Coronary artery (tissue), 2 donors: ENCODE data around the gene SLC16A7.
A peak's percentile ranks its signal among the peaks of the same experiment; 100 is the strongest.

Experiments used
- DNase-seq: peaks from one replicate; pipeline ENCODE4 v3.0.0-alpha.2; 2017; ENCODE audit warnings: low spot score
- H3K27ac ChIP-seq, 2 donors: fragments of 200-600 bp; sonication (generic); one replicate each; pipeline ENCODE4 v1.5.1; 2016 to 2019
- H3K4me3 ChIP-seq: fragments of 200-600 bp; sonication (generic); 2 replicates; pipeline ENCODE4 v1.5.1; 2016; ENCODE audit warnings: mild to moderate bottlenecking, moderate library complexity
- TF ChIP-seq, protein P1 (sequence below): fragments of 200-600 bp; sonication (generic); IDR thresholded peaks from one replicate; pipeline ENCODE4 v1.5.1; 2019; ENCODE audit warnings: antibody characterized with exemption

SLC16A7 gene, protein sequence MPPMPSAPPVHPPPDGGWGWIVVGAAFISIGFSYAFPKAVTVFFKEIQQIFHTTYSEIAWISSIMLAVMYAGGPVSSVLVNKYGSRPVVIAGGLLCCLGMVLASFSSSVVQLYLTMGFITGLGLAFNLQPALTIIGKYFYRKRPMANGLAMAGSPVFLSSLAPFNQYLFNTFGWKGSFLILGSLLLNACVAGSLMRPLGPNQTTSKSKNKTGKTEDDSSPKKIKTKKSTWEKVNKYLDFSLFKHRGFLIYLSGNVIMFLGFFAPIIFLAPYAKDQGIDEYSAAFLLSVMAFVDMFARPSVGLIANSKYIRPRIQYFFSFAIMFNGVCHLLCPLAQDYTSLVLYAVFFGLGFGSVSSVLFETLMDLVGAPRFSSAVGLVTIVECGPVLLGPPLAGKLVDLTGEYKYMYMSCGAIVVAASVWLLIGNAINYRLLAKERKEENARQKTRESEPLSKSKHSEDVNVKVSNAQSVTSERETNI

DNA sequence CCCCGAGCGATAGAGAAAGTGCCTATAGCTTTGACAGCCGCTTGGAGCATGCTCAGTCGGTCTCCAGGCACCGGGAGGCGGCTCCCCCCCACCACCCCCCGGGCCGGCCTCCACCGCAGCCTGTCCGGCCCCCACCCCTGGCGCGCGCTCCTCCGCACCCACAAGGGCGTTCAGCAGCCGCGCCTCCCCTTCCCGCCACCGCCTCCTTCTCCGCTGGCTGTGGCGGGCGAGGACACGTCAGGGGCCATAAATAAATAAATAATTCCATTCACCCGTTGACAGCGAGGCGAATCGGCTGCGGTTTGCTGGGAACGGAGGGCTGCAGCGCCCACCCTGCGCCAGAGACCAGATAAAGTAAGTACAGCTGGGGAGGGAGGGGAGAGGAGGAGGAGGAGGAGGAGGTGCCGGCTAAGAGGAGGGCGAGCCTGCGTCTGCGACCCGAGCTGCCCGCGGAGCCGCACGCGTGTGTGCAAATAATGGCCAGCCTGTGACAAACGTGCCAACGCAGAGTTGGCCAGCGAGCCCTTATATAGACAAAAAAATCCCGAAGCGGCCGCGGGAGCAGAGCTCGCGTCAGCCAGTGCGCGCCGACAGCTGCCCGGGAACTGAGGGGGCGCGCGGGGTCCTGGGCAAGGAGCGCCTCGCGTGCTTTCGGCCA is at the start of gene SLC16A7:
TSS of gene SLC16A7 (plus strand) at position 147 of the 658 bp plus-strand sequence. CDS start 108,773 bp downstream, outside the sequence.
- DNase-seq: peak; percentile 96
- H3K4me3 ChIP-seq: peak within 1 kb of the TSS; percentile 87
- peak within 1 kb of the TSS; percentile 99 for H3K27ac ChIP-seq
- TF ChIP-seq, protein P1, sequence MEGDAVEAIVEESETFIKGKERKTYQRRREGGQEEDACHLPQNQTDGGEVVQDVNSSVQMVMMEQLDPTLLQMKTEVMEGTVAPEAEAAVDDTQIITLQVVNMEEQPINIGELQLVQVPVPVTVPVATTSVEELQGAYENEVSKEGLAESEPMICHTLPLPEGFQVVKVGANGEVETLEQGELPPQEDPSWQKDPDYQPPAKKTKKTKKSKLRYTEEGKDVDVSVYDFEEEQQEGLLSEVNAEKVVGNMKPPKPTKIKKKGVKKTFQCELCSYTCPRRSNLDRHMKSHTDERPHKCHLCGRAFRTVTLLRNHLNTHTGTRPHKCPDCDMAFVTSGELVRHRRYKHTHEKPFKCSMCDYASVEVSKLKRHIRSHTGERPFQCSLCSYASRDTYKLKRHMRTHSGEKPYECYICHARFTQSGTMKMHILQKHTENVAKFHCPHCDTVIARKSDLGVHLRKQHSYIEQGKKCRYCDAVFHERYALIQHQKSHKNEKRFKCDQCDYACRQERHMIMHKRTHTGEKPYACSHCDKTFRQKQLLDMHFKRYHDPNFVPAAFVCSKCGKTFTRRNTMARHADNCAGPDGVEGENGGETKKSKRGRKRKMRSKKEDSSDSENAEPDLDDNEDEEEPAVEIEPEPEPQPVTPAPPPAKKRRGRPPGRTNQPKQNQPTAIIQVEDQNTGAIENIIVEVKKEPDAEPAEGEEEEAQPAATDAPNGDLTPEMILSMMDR: no peak

DNA sequence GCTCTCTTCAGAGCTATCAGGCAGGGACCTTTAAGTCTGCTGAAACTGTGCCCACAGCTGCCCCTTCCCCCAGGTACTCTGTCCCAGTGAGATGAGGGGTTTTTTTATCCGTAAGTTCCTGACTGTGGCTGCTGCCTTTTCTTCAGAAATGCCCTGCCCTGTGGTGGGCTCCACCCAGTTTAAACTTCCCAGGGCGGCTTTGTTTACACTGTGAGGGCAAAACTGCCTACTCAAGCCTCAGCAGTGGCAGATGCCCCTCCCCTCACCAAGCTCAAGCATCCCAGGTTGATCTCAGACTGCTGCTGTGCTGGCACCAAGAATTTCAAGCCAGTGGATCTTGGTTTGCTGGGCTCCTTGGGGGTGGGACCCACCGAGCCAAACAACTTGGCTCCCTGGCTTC is 46.9 kb upstream of the SLC16A7 start:
- Histone ChIP-seq H3K4me3 (no peak overlapping the region), H3K27ac (no peak overlapping the region)
- TF ChIP-seq, protein P1: no peak
- no peak for DNase-seq

DNA sequence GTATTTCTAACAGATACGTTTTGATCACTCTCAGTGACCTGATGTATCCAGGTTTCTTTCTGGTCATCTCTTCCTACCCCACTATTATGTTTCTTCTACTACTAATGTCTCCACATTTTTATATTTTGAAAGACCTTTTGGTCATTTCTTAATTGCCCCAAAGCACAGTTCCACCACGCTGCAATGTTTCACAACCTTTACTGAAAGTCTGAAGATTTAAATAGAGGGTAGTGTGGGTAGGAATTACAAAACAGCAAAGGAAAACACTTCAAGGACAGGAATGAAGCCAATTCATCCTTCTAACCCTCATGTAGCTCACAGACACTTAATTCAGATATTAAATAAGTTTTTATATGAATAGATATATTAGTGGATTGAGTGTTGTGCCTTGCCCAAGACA is 36.1 kb upstream of the SLC16A7 start:
- no peak overlapping the region for H3K4me3 ChIP-seq
- TF ChIP-seq, protein P1: no peak
- H3K27ac ChIP-seq: no peak overlapping the region
- DNase-seq: no peak

DNA sequence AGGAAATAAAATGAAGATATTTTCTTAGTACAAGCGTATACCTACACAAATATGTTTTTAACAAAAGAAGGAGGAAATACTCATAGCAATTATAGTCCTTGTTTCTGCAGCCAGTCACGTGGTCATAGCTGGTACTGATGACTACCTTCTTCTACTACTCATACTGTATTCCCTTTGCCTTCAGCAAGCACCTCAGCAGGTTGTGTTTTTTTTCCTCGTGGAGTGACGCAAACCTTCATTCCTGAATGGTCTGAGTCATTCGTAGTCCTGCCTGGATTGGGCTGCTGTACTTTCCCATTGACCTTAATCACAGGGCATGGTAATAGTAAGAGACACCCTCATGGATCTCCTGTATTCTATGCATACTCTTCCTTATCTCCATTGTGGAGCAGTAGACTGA is 25.7 kb upstream of the SLC16A7 start:
- H3K4me3 ChIP-seq: no peak overlapping the region
- TF ChIP-seq, protein P1: no peak
- DNase-seq: no peak

DNA sequence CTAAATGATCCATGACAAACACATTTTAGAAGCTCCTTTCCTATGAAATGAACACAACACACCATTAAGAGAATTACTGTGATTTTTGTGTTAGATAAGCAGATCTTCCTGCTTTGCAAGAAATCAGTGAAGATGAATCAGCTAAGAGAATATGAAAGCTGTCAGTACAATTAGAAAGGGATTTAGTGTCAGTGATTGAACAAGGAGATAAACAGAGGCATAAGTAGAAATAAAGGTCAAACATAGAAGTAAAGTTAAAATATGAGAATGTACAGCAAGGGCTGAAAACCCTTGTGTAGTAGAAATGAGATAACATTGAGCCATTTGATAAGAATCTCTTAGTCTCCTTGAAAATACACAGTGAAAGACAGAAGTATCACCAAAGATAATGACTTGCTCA is 21.4 kb upstream of the SLC16A7 start:
- DNase-seq: no peak
- Histone ChIP-seq H3K27ac (no peak overlapping the region), H3K4me3 (no peak overlapping the region)
- TF ChIP-seq, protein P1: no peak

More for the DNA sequence above, 25.7 kb upstream of the SLC16A7 start:
- no peak overlapping the region for H3K27ac ChIP-seq

DNA sequence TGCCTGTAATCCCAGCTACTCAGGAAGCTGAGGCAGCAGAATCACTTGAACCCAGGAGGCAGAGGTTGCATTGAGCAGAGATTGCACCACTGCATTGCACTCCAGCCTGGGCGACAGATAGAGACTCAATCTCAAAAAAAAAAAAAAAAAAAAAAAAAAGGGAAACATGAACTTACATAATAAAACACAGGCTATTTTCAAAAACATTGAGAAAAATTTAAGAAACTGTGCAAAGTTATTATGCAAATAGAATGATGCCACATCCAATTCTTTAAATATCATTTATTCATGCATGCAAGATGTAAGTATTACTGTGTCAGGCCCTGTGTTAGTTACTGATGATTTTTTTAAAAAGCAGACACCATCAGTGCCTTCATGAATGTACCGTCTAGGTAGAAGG is 20.0 kb upstream of the SLC16A7 start:
- Histone ChIP-seq H3K27ac (no peak overlapping the region), H3K4me3 (no peak overlapping the region)
- TF ChIP-seq, protein P1: no peak
- no peak for DNase-seq
